ENCODE results near the gene TRDN.
"Not testable (repeated sequence)": the region's sequence is repeated elsewhere in the genome, so short reads cannot be mapped to it uniquely, and the experiment has no call there.

The TRDN gene

GRCh38 chr6:123489589-123489988, 147.2 kb downstream of the TRDN start:
- Histone ChIP-seq H3K27ac (ENCODE audit: low read length) (no peak overlapping the region), H3K9ac (ENCODE audit: low read depth, low read length) (no peak overlapping the region), H3K4me2 (ENCODE audit: insufficient read depth, low read length) (no peak overlapping the region), H3K4me3 (ENCODE audit: low read depth in 1 of 2, low read length in 2 of 2) (no peak overlapping the region), H3K27me3 (ENCODE audit: insufficient read depth, low read length, poor library complexity) (no peaks in the 10 kb centered on the region), H3K9me3 (ENCODE audit: insufficient read depth, low read length, severe bottlenecking) (no peaks in the 10 kb centered on the region), H2AFZ (ENCODE audit: low read depth, low read length) (no peak overlapping the region), H4K20me1 (ENCODE audit: insufficient read depth, low read length) (no peaks in the 10 kb centered on the region), H3K79me2 (ENCODE audit: insufficient read depth, low read length) (no peaks in the 10 kb centered on the region), H3K4me1 (ENCODE audit: insufficient read depth, low read length) (no peaks in the 10 kb centered on the region), H3K36me3 (ENCODE audit: insufficient read depth, low read length) (no peaks in the 10 kb centered on the region)
- ATAC-seq (ENCODE audit: insufficient read depth, low read depth) (no peak), DNase-seq (no peak)
- TF ChIP-seq, protein P1, sequence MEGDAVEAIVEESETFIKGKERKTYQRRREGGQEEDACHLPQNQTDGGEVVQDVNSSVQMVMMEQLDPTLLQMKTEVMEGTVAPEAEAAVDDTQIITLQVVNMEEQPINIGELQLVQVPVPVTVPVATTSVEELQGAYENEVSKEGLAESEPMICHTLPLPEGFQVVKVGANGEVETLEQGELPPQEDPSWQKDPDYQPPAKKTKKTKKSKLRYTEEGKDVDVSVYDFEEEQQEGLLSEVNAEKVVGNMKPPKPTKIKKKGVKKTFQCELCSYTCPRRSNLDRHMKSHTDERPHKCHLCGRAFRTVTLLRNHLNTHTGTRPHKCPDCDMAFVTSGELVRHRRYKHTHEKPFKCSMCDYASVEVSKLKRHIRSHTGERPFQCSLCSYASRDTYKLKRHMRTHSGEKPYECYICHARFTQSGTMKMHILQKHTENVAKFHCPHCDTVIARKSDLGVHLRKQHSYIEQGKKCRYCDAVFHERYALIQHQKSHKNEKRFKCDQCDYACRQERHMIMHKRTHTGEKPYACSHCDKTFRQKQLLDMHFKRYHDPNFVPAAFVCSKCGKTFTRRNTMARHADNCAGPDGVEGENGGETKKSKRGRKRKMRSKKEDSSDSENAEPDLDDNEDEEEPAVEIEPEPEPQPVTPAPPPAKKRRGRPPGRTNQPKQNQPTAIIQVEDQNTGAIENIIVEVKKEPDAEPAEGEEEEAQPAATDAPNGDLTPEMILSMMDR (IDR thresholded peaks at IDR 0.05; ENCODE audit: borderline replicate concordance, extremely low read depth, low read length, poor library complexity, severe bottlenecking), result no peak
- no peak for TF ChIP-seq EZH2 (IDR thresholded peaks at IDR 0.05; ENCODE audit: borderline replicate concordance, low read depth, low read length, severe bottlenecking)

GRCh38 chr6:123480986-123481385, 155.8 kb downstream of the TRDN start:
- Histone ChIP-seq H3K27me3 (ENCODE audit: insufficient read depth, low read length, poor library complexity) (no peaks in the 10 kb centered on the region), H4K20me1 (ENCODE audit: insufficient read depth, low read length) (no peaks in the 10 kb centered on the region), H3K9ac (ENCODE audit: low read depth, low read length) (no peak overlapping the region), H3K79me2 (ENCODE audit: insufficient read depth, low read length) (no peaks in the 10 kb centered on the region), H3K4me1 (ENCODE audit: insufficient read depth, low read length) (no peaks in the 10 kb centered on the region), H2AFZ (ENCODE audit: low read depth, low read length) (no peak overlapping the region), H3K36me3 (ENCODE audit: insufficient read depth, low read length) (no peaks in the 10 kb centered on the region), H3K4me2 (ENCODE audit: insufficient read depth, low read length) (no peak overlapping the region), H3K4me3 (ENCODE audit: low read depth in 1 of 2, low read length in 2 of 2) (no peak overlapping the region), H3K27ac (ENCODE audit: low read length) (no peak overlapping the region), H3K9me3 (ENCODE audit: insufficient read depth, low read length, severe bottlenecking) (no peaks in the 10 kb centered on the region)
- TF ChIP-seq, protein P1 (IDR thresholded peaks at IDR 0.05; ENCODE audit: borderline replicate concordance, extremely low read depth, low read length, poor library complexity, severe bottlenecking), result no peak
- TF ChIP-seq EZH2 (IDR thresholded peaks at IDR 0.05; ENCODE audit: borderline replicate concordance, low read depth, low read length, severe bottlenecking), result no peak
- DNase-seq (no peak), ATAC-seq (ENCODE audit: insufficient read depth, low read depth) (no peak)

GRCh38 chr6:123472025-123472702, 164.6 kb downstream of the TRDN start:
- not testable (repeated sequence) for H3K4me2 ChIP-seq (ENCODE audit: insufficient read depth, low read length); H3K9ac ChIP-seq (ENCODE audit: low read depth, low read length); H3K36me3 ChIP-seq (ENCODE audit: insufficient read depth, low read length); H3K4me3 ChIP-seq (ENCODE audit: low read depth in 1 of 2, low read length in 2 of 2); H2AFZ ChIP-seq (ENCODE audit: low read depth, low read length); H3K27me3 ChIP-seq (ENCODE audit: insufficient read depth, low read length, poor library complexity); H3K27ac ChIP-seq (ENCODE audit: low read length); H3K79me2 ChIP-seq (ENCODE audit: insufficient read depth, low read length); H4K20me1 ChIP-seq (ENCODE audit: insufficient read depth, low read length); H3K4me1 ChIP-seq (ENCODE audit: insufficient read depth, low read length); H3K9me3 ChIP-seq (ENCODE audit: insufficient read depth, low read length, severe bottlenecking); ATAC-seq (ENCODE audit: insufficient read depth, low read depth); DNase-seq

DNA sequence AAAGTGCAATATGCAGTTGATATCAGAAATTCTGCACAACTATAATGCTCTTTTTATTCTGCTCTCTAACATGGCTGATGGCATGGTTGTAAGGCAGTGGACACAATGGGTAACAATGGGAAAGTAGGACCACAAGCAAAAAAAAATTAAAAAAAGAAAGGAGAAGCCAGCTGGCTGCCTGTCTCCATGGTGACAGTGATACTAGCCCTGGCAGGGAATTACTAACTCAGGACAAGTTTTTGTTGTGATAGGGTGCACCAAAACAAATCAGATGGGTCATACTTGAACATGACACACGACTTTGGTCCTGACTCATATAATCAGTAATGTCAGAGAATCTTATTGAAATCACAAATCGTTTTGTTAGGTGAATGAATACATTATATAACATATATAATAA, 169.4 kb downstream of the TRDN start:
- no peak overlapping the region for H2AFZ ChIP-seq (ENCODE audit: low read depth, low read length)

More for the DNA sequence above, 169.4 kb downstream of the TRDN start:
- H3K4me3 ChIP-seq (ENCODE audit: low read depth in 1 of 2, low read length in 2 of 2), result no peak overlapping the region
- TF ChIP-seq, protein P1 (IDR thresholded peaks at IDR 0.05; ENCODE audit: borderline replicate concordance, extremely low read depth, low read length, poor library complexity, severe bottlenecking), result no peak
- TF ChIP-seq EZH2 (IDR thresholded peaks at IDR 0.05; ENCODE audit: borderline replicate concordance, low read depth, low read length, severe bottlenecking), result no peak
- H3K27ac ChIP-seq (ENCODE audit: low read length), result no peak overlapping the region
- no peaks in the 10 kb centered on the region for H4K20me1 ChIP-seq (ENCODE audit: insufficient read depth, low read length)
- no peaks in the 10 kb centered on the region for H3K9me3 ChIP-seq (ENCODE audit: insufficient read depth, low read length, severe bottlenecking)
- no peak overlapping the region for H3K4me2 ChIP-seq (ENCODE audit: insufficient read depth, low read length)
- ATAC-seq (ENCODE audit: insufficient read depth, low read depth) (no peak), DNase-seq (no peak)
- no peaks in the 10 kb centered on the region for H3K27me3 ChIP-seq (ENCODE audit: insufficient read depth, low read length, poor library complexity)
- H3K4me1 ChIP-seq (ENCODE audit: insufficient read depth, low read length), result no peaks in the 10 kb centered on the region
- H3K9ac ChIP-seq (ENCODE audit: low read depth, low read length), result no peak overlapping the region
- H3K79me2 ChIP-seq (ENCODE audit: insufficient read depth, low read length), result no peaks in the 10 kb centered on the region
- no peaks in the 10 kb centered on the region for H3K36me3 ChIP-seq (ENCODE audit: insufficient read depth, low read length)
